IPS DF 6.9 (cell line): ENCODE data around the gene RIT2.

Experiments used
- DNase-seq: peaks from one replicate; pipeline ENCODE4 v3.0.0-alpha.2; 2013; ENCODE audit warnings: low read depth, low spot score
- H3K27ac ChIP-seq: one replicate; pipeline ENCODE4 v1.5.1; 2013; ENCODE audit warnings: low read length, control low read depth
- H3K27me3 ChIP-seq: 2 replicates; pipeline ENCODE4 v1.6.1; 2013; ENCODE audit warnings: mild to moderate bottlenecking, low read length; ENCODE audit not compliant: control insufficient read depth, insufficient read depth
- H3K36me3 ChIP-seq: 2 replicates; pipeline ENCODE4 v1.6.1; 2013; ENCODE audit warnings: low read length; ENCODE audit not compliant: control insufficient read depth, insufficient read depth
- H3K4me1 ChIP-seq: 2 replicates; pipeline ENCODE4 v1.6.1; 2013; ENCODE audit warnings: low read length; ENCODE audit not compliant: control insufficient read depth, insufficient read depth
- H3K4me3 ChIP-seq: 2 replicates; pipeline ENCODE4 v1.5.1; 2013; ENCODE audit warnings: mild to moderate bottlenecking, low read length
- H3K9me3 ChIP-seq: 2 replicates; pipeline ENCODE4 v1.6.1; 2013; ENCODE audit warnings: low read length, inconsistent platforms; ENCODE audit not compliant: control insufficient read depth, insufficient read depth
- WGBS: extraction: QIAGEN DNeasy Blood & Tissue Kit; methylation state at CpG from one replicate; pipeline ENCODE4 v1.1.7; 2013; ENCODE audit warnings: mixed read lengths, missing lambda C conversion rate; ENCODE audit not compliant: insufficient read length, insufficient coverage; 5-methylcytosine and 5-hydroxymethylcytosine counted together

RIT2 gene

GRCh38 chr18:42941860-42942259 is 173.6 kb downstream of the RIT2 start:
- H3K27me3 ChIP-seq, result no peaks in the 10 kb centered on the region
- H3K9me3 ChIP-seq, result no peaks in the 10 kb centered on the region
- H3K27ac ChIP-seq, result no peak overlapping the region
- no peak overlapping the region for H3K4me3 ChIP-seq
- H3K4me1 ChIP-seq, result no peaks in the 10 kb centered on the region
- WGBS, result no CpG with 5 or more reads among the region's 2 CpGs
- H3K36me3 ChIP-seq, result no peaks in the 10 kb centered on the region
- DNase-seq, result no peak

DNA sequence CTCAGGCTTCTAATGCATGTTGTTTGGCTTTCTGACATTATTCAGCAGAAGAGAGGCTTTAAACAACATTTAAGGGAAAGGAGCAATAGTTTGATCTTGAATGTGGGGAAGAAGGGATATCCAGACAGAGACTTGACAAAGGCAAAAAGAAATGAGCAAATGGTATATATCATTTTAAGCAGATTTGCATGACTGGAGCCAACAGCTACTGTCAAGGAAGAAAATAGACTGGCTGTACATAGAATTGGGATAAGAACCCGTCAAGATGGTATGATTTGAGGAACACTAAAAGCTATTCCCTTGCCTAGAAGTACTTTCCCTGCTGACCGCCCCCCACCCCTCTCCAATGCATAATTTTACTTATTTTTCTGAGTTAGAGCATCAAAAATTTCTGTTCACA is 174.5 kb downstream of the RIT2 start:
- no CpG with 5 or more reads among the region's 2 CpGs for WGBS
- Histone ChIP-seq H3K4me3 (no peak overlapping the region), H3K27me3 (no peaks in the 10 kb centered on the region), H3K36me3 (no peaks in the 10 kb centered on the region), H3K9me3 (no peaks in the 10 kb centered on the region), H3K27ac (no peak overlapping the region), H3K4me1 (no peaks in the 10 kb centered on the region)
- no peak for DNase-seq

- Histone ChIP-seq H3K4me3 (no peak overlapping the region), H3K27me3 (no peaks in the 10 kb centered on the region), H3K27ac (no peak overlapping the region), H3K36me3 (no peaks in the 10 kb centered on the region), H3K4me1 (no peaks in the 10 kb centered on the region), H3K9me3 (no peaks in the 10 kb centered on the region)
- WGBS, result no CpG with 5 or more reads among the region's 2 CpGs
- DNase-seq, result no peak
Measured at GRCh38 chr18:42937436-42937835, 178.0 kb downstream of the RIT2 start.

DNA sequence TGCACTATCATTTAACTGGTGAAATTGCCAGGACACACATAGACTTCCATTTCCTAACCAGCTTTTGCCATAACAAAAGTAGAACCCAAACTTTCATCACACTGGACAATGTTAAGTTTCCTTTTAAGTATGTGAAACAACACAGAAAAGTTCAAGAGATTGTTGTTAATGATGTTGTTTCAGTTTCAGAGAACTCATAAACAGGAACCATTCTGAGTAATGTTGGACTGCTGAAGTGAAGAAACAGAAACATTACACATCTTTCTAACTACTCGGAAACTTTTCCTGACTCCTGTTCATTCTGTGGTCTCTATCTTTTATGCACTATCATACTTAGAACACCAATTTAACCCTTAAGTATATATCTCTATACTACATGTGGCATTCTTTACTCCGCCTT is 179.2 kb downstream of the RIT2 start:
- Histone ChIP-seq H3K4me1 (no peaks in the 10 kb centered on the region), H3K4me3 (no peak overlapping the region), H3K27me3 (no peaks in the 10 kb centered on the region), H3K36me3 (no peaks in the 10 kb centered on the region), H3K27ac (no peak overlapping the region), H3K9me3 (no peaks in the 10 kb centered on the region)
- no peak for DNase-seq
- no CpG with 5 or more reads among the region's 2 CpGs for WGBS

- H3K27ac ChIP-seq, result no peak overlapping the region
- H3K27me3 ChIP-seq, result no peaks in the 10 kb centered on the region
Measured at GRCh38 chr18:42931491-42931890, 184.0 kb downstream of the RIT2 start.

GRCh38 chr18:42929857-42930256 is 185.6 kb downstream of the RIT2 start:
- Histone ChIP-seq H3K4me1 (no peaks in the 10 kb centered on the region), H3K9me3 (no peaks in the 10 kb centered on the region), H3K27ac (no peak overlapping the region), H3K4me3 (no peak overlapping the region), H3K36me3 (no peaks in the 10 kb centered on the region), H3K27me3 (no peaks in the 10 kb centered on the region)
- no CpG with 5 or more reads among the region's 3 CpGs for WGBS
- no peak for DNase-seq

More at GRCh38 chr18:42931491-42931890, 184.0 kb downstream of the RIT2 start:
- H3K9me3 ChIP-seq, result no peaks in the 10 kb centered on the region
- H3K4me3 ChIP-seq, result no peak overlapping the region
- H3K36me3 ChIP-seq, result no peaks in the 10 kb centered on the region
- no CpG with 5 or more reads among the region's 3 CpGs for WGBS
- no peak for DNase-seq
- H3K4me1 ChIP-seq, result no peaks in the 10 kb centered on the region

DNA sequence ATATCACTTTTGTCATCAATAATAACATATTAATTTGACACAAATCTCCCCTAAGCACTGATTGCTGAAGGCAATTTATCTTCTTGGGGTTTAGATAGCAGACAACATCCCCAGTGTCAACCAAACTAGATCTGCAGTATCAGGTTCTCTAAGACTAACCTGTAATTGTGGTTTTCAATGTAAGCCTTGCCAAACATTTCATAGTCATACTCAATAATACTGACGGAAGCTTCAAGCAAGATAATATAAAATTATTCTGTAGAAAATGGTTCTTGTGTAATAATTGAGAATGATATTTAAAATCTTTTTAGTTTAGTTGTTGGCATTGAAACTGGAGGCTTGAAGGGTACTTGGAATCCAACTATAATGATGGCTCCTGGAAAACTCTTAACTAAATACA is 186.3 kb downstream of the RIT2 start:
- WGBS, result no CpG with 5 or more reads among the region's 1 CpG
- Histone ChIP-seq H3K27ac (no peak overlapping the region), H3K36me3 (no peaks in the 10 kb centered on the region), H3K4me3 (no peak overlapping the region), H3K4me1 (no peaks in the 10 kb centered on the region), H3K9me3 (no peaks in the 10 kb centered on the region), H3K27me3 (no peaks in the 10 kb centered on the region)
- no peak for DNase-seq

DNA sequence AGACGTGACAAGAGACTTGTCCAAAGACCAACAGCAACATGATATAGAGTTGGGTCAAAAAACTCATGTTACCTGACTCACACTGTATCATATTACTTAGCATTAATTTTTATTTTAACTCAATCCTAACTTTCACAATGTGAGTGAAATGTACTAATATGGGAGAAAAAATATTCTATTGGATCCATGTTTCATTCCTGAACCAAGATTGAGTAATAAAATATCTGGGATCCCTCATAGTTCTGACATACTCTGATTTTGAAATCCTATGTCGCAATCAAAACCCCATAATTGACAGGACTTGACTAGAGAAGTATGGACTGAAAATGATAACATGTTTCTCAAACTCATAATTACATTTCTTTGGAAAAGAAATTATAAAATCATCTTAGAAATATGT is 190.4 kb downstream of the RIT2 start:
- H3K9me3 ChIP-seq, result no peaks in the 10 kb centered on the region
- H3K4me3 ChIP-seq, result no peak overlapping the region
- no peak overlapping the region for H3K27ac ChIP-seq
- H3K36me3 ChIP-seq, result no peaks in the 10 kb centered on the region
- no CpG with 5 or more reads among the region's 2 CpGs for WGBS
- H3K4me1 ChIP-seq, result no peaks in the 10 kb centered on the region
- no peaks in the 10 kb centered on the region for H3K27me3 ChIP-seq
- DNase-seq, result no peak

- H3K27me3 ChIP-seq, result no peaks in the 10 kb centered on the region
- no peaks in the 10 kb centered on the region for H3K9me3 ChIP-seq
- DNase-seq, result no peak
- no peak overlapping the region for H3K27ac ChIP-seq
- H3K36me3 ChIP-seq, result no peaks in the 10 kb centered on the region
- H3K4me1 ChIP-seq, result no peaks in the 10 kb centered on the region
- no peak overlapping the region for H3K4me3 ChIP-seq
- no CpG with 5 or more reads among the region's 3 CpGs for WGBS
Measured at GRCh38 chr18:42922363-42922762, 193.1 kb downstream of the RIT2 start.

GRCh38 chr18:42921226-42921737 is 194.2 kb downstream of the RIT2 start:
- Histone ChIP-seq H3K9me3 (no peaks in the 10 kb centered on the region), H3K27me3 (no peaks in the 10 kb centered on the region), H3K36me3 (no peaks in the 10 kb centered on the region), H3K27ac (no peak overlapping the region), H3K4me1 (no peaks in the 10 kb centered on the region), H3K4me3 (no peak overlapping the region)
- no peak for DNase-seq
- WGBS, result no CpG with 5 or more reads among the region's 1 CpG

- no peak for DNase-seq
- H3K9me3 ChIP-seq, result no peaks in the 10 kb centered on the region
- no peaks in the 10 kb centered on the region for H3K4me1 ChIP-seq
- no CpG with 5 or more reads among the region's 1 CpG for WGBS
- H3K4me3 ChIP-seq, result no peak overlapping the region
- no peaks in the 10 kb centered on the region for H3K27me3 ChIP-seq
- no peaks in the 10 kb centered on the region for H3K36me3 ChIP-seq
- H3K27ac ChIP-seq, result no peak overlapping the region
Measured at GRCh38 chr18:42920621-42921020, 194.9 kb downstream of the RIT2 start.
